Peyer's patch (tissue), 4 donors: ENCODE measurements around the gene DGKI.

Experiments used
- CTCF ChIP-seq, 6 experiments: fragments of 450-650 bp in 4 of 6; fragments of 200-600 bp in 2 of 6; sonication (generic) in 1 of 6; IDR thresholded peaks; one replicate each; pipeline ENCODE4 v1.5.1; 2017 to 2019; ENCODE audit warnings: antibody characterized with exemption in 6 of 6, mild to moderate bottlenecking in 3 of 6, moderate library complexity in 1 of 6
- POLR2A ChIP-seq, 2 donors: fragments of 450-650 bp; IDR thresholded peaks; one replicate each; pipeline ENCODE4 v1.5.1; 2017; ENCODE audit warnings: antibody characterized with exemption in 2 of 2, mild to moderate bottlenecking in 2 of 2, moderate library complexity in 2 of 2

GRCh38 chr7:137404660-137405317 lies 442.0 kb downstream of the DGKI start:
- no peak for TF ChIP-seq CTCF (IDR thresholded peaks at IDR 0.05)
- TF ChIP-seq POLR2A (IDR thresholded peaks at IDR 0.05), result no peak
